Suppressor macrophage (primary cell): ENCODE results near the gene LDAF1.

ENCODE experiments used
- DNase-seq, 4 experiments: peaks; one replicate each; pipeline ENCODE4 v3.0.0-alpha.2; 2020 to 2022

LDAF1 gene

GRCh38 chr16:21197112-21197511 lies 38.6 kb downstream of the LDAF1 start:
- peak in 2 of 4 experiments; percentile 21 to 29 for DNase-seq

- no peak for DNase-seq
Observed at GRCh38 chr16:21197621-21198020, 39.1 kb downstream of the LDAF1 start.

DNA sequence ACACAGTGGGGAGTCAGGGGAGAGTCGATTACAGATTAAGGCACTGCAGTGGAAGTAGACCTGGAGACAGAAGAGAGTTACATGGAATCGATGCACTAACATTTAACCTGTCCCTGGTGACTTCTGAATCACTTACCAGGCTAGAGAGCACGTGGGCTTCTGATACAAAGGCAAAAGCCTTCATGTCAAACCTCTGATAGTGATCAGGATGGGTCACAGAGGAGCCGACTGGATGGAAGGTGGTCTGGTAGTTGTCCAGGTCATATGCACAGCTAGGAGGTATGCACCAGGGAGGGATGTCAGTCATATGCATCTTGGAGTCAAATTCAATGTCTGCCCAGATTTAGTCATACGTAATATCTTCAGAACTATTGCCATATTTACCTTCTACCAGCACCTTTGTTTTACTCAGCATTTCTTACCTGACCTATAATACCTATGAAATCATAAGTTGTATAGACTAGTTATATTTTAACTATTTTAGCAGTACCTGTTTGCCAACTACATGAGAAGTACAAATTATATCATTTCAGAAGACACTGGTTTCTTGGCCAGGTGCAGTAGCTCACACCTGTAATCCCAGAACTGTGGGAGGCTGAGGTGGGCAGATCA lies 41.2 kb downstream of the LDAF1 start:
- no peak for DNase-seq

DNA sequence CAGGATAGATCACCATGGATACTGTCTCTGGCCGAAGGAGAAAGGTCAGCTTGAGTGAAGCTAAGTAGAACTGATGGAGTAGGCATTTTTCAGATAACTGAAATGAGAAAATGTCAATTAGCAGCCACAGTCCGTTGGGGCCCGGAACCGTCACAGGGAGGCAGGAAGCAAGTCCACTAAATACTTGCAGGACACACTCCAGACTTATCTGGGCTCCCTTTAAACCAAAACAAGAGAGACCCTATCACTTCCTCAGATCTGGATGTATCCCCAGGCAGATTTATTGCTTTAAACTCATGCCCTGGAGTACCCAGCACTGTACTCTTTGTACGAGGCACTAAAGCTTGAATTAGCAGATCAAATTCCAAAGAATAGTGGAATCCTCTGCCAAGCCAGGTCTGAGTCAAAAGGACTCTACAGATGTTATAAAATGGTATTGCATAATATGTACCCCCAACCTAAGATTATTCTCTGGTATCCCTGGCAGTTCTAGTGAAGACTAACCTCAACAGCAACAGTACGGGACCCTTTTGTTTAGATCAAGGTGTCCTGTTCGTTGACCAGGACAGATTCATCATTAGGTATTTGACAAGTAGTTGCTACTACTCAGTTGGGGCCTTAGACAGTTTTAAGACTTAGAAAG lies 44.8 kb downstream of the LDAF1 start:
- DNase-seq: no peak

- no peak for DNase-seq
Observed at GRCh38 chr16:21205303-21205702, 46.8 kb downstream of the LDAF1 start.

DNA sequence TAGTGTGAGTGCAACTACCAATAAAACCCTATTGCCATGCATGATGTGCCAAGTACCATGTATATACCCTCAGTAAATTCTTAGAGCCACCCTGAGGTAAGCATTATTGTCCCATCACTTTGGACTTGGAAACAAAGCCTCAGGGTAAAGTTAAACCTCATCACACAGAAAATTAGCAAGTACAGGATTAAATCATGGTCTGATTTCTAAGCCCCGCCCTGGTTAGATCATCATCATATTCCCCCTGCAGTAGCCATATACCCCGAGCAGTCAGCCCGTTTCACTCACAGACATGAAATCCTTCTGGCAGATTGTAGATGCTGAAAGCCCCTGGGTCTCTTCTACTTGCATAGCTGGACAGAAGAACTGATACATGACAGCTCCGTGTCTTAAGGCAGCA lies 48.1 kb downstream of the LDAF1 start:
- no peak for DNase-seq

- no peak for DNase-seq
Observed at GRCh38 chr16:21208446-21209230, 50.2 kb downstream of the LDAF1 start.

GRCh38 chr16:21211486-21211885 lies 53.0 kb downstream of the LDAF1 start, which contains the start of gene ZP2:
Gene ZP2 (minus strand): TSS chr16:21211574. CDS start chr16:21211547, 27 bp downstream.
- no peak for DNase-seq

DNA sequence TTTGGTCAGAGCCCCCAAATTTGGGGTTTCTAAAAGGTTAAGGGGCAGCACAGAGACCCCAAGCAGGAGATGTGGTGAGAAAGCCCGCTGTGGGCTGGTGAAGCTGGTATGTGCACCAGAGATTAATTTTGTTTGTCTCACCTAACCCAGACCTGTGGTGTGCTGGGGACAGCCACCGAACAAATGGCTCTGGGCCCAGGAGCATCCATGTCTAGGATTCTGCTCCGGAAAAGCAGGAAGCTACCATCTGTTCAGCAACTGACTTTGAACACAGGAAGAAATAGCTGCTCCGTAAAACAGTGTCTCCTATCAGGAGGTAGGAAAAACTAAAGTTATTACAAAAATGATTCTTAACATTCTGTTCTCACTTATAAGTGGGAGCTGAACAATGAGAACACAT lies 55.6 kb downstream of the LDAF1 start:
- no peak for DNase-seq

GRCh38 chr16:21217121-21217520 lies 58.6 kb downstream of the LDAF1 start:
- no peak for DNase-seq

GRCh38 chr16:21218153-21218552 lies 59.7 kb downstream of the LDAF1 start:
- DNase-seq: peak in 1 of 4 experiments; percentile 20

DNA sequence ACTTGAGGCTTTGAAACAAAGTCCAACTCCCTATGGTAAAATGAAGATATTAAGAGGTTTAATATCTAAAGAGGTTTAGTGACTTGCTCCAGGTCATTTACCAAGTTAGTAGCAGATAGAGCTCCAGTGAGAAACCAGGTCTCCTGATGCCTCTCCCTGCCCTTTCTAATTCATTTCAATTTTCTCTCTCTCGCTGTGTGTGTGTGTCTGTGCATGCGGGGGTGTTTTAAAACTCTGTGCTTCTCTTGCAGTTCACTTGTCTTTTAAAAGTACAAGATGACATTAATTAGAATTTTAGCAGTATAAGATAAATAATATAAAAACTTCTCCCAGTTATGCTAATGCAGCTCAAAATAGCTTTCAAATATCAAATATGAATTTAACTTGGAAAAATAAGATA lies 61.1 kb downstream of the LDAF1 start:
- DNase-seq: no peak

DNA sequence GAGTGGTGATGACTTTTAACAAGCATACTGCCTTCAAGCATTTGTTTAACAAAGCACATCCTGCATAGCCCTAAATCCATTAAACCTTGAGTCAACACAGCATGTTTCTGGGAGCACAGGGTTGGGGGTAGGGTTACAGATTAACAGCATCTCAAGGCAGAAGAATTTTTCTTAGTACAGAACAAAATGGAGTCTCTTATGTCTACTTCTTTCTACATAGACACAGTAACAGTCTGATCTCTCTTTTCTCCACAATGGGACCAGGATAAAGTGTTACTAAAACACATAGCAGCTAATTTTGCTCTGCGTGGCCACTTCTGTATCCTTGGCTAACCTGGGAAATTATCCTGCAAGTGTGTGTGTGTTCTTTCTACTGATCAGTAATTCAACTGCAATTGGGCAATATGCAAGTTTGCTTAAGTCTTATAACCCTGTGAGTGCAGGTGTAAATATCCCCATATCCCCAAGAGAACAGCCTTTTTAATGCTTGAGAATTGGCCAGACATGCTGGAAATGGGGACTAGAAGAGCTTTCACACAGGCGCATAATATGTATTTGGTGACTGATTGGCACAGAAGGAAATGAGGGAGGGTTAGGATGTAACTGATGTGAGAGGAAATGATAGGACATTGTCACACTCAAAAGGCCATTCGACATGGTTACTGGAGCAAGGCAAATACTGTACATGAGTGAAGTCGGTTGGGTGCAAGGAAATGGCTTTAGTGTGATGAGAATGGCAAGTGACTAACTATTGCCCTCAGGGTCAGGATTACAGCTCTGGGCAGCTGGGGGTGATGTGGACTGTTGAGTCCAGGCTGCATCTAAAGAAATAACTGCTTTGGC lies 64.2 kb downstream of the LDAF1 start:
- no peak for DNase-seq

DNA sequence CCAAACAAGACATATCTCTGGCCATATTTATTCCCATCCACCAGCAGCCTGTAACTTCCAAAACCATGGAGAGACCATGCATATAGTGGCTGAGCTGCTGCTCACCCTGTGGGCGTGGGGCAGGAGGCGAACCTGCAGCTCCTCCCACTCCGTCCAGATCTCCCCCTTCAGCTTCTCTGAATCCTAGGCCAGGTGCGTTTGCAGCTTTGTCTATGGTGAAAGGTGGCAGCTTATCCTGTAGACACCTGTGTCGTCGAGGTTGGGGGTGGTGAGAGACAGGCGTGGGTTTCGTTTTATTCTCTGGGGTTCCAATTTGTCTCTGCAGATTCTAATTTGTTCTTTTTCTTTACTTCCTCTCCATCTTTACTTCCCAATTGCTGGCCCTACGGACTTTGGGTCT lies 65.3 kb downstream of the LDAF1 start:
- DNase-seq: no peak

- no peak for DNase-seq
Observed at GRCh38 chr16:21224800-21225199, 66.3 kb downstream of the LDAF1 start.

GRCh38 chr16:21226749-21227148 lies 68.3 kb downstream of the LDAF1 start:
- DNase-seq: no peak

GRCh38 chr16:21227866-21228265 lies 69.4 kb downstream of the LDAF1 start:
- peak in 2 of 4 experiments; percentile 9 to 34 for DNase-seq

GRCh38 chr16:21228361-21228872 lies 69.9 kb downstream of the LDAF1 start:
- no peak for DNase-seq
